K562 (cell line): ENCODE data around the gene NEDD4L. TPM values are rescaled to one million over a fixed set of nuclear protein-coding genes. Genes with fewer than 3 reads are reported as not detected.

Experiments used
- ATAC-seq: fragments of 200-7000 bp; cut with Tn5 transposase; 3 replicates; pipeline ENCODE4 v1.9.1; 2020; ENCODE audit warnings: moderate library complexity
- BruUV-seq: library from RNA; stranded (reverse); fragments of 400-500 nt; replicated peaks from 2 replicates; lab custom pipeline; 2021; lab: Mats Ljungman, UMichigan
- CTCF ChIA-PET: fragments of 300-600 bp; formaldehyde crosslinking; extraction: SDS; loops from one replicate; lab custom pipeline; 2021; ENCODE audit warnings: low intra/inter-chr PET ratio; lab: Yijun Ruan, JAX
- POLR2A ChIA-PET: fragments of 300-600, 350-650 bp; sonication (Branson Sonifier 250); formaldehyde crosslinking; extraction: SDS; loops from one replicate; lab custom pipeline; 2021; ENCODE audit warnings: antibody characterized with exemption, inconsistent platforms; lab: Yijun Ruan, JAX
- DNase-seq, 4 experiments: peaks; one replicate each; pipeline versions ENCODE4 v3.0.0 to v3.0.0-alpha.2; 2011 to 2018; ENCODE audit warnings: low spot score in 3 of 4, mixed read lengths in 3 of 4; ENCODE audit errors: extremely low read depth in 1 of 4
- FAIRE-seq: peaks from 2 replicates; lab custom pipeline; 2011; peaks lifted over from hg19 to GRCh38; lab: Jason Lieb, UNC
- H2AFZ ChIP-seq: 2 replicates; pipeline ENCODE4 v1.6.0; 2011; ENCODE audit warnings: low read depth, low read length, control low read depth, inconsistent platforms
- H3K27ac ChIP-seq: fragments of 200-600 bp; 3 replicates; pipeline ENCODE4 v1.8.0; 2011; ENCODE audit warnings: low read depth, mild to moderate bottlenecking, control low read depth, inconsistent platforms, low read length, moderate library complexity, mixed read lengths; ENCODE audit errors: extremely low read depth
- H3K27me3 ChIP-seq, 2 experiments: fragments of 300-600 bp in 1 of 2; 2 replicates in 1 of 2; 3 replicates in 1 of 2; pipeline versions ENCODE4 v1.6.0 to v1.8.0; 2011; ENCODE audit warnings: inconsistent platforms in 2 of 2, low read length in 2 of 2, mild to moderate bottlenecking in 1 of 2, mixed read lengths in 1 of 2, moderate library complexity in 1 of 2; ENCODE audit not compliant: control insufficient read depth in 2 of 2, insufficient read depth in 2 of 2
- H3K36me3 ChIP-seq: fragments of 300-600 bp; 3 replicates; pipeline ENCODE4 v1.8.0; 2011; ENCODE audit warnings: mild to moderate bottlenecking, low read length, inconsistent platforms; ENCODE audit not compliant: control insufficient read depth, insufficient read depth
- H3K4me1 ChIP-seq, 2 experiments: fragments of 200-600 bp in 1 of 2; replicated peaks in 1 of 2; 2 replicates in 1 of 2; 3 replicates in 1 of 2; pipeline versions ENCODE4 v1.5.1 to v1.8.0; 2011; ENCODE audit warnings: inconsistent platforms in 2 of 2, low read length in 2 of 2, mild to moderate bottlenecking in 1 of 2, mixed read lengths in 1 of 2, moderate library complexity in 1 of 2; ENCODE audit not compliant: control insufficient read depth in 2 of 2, insufficient read depth in 2 of 2
- H3K4me2 ChIP-seq: 2 replicates; pipeline ENCODE4 v1.6.1; 2011; ENCODE audit warnings: low read length, control low read depth, inconsistent platforms, mixed read lengths; ENCODE audit not compliant: insufficient read depth
- H3K4me3 ChIP-seq: fragments of 200-600 bp; sonication (generic), shearing (Covaris generic); 2 replicates; pipeline ENCODE4 v1.5.1; 2016; ENCODE audit warnings: control low read depth, inconsistent platforms
- H3K79me2 ChIP-seq: fragments of 200-600 bp; 3 replicates; pipeline ENCODE4 v1.8.0; 2011; ENCODE audit warnings: low read length, inconsistent platforms; ENCODE audit not compliant: control insufficient read depth, insufficient read depth
- H3K9ac ChIP-seq, 2 experiments: 2 replicates each; pipeline versions ENCODE4 v1.6.0 to v1.6.1; 2011; ENCODE audit warnings: low read depth in 2 of 2, low read length in 2 of 2, control low read depth in 1 of 2, inconsistent platforms in 1 of 2, mild to moderate bottlenecking in 1 of 2, mixed read lengths in 1 of 2; ENCODE audit not compliant: insufficient read depth in 1 of 2
- H3K9me1 ChIP-seq: one replicate; pipeline ENCODE4 v1.6.0; 2011; ENCODE audit warnings: inconsistent platforms, mild to moderate bottlenecking, low read length, moderate library complexity; ENCODE audit not compliant: control insufficient read depth, insufficient read depth
- H3K9me3 ChIP-seq: replicated peaks from 2 replicates; pipeline ENCODE4 v1.5.1; 2011; ENCODE audit warnings: low read depth, low read length, inconsistent platforms; ENCODE audit not compliant: control insufficient read depth, insufficient read depth
- H4K20me1 ChIP-seq: replicated peaks from 2 replicates; pipeline ENCODE4 v1.6.1; 2011; ENCODE audit warnings: low read length, inconsistent platforms, mixed read lengths; ENCODE audit not compliant: control insufficient read depth, insufficient read depth
- CREB5 ChIP-seq: fragments of 250-450 bp; sonication (Bioruptor Pico); IDR thresholded peaks from 2 replicates; pipeline ENCODE4 v1.5.0; 2020; ENCODE audit warnings: mild to moderate bottlenecking
- ELF1 ChIP-seq: fragments of 200-800 bp; sonication (Bioruptor generic); IDR thresholded peaks from 2 replicates; pipeline ENCODE4 v1.6.1; 2016; ENCODE audit warnings: missing genetic modification characterization, missing compliant biosample characterization
- ELF4 ChIP-seq: fragments of 450-650 bp; formaldehyde crosslinking; IDR thresholded peaks from 2 replicates; pipeline ENCODE4 v1.4.0; 2022; ENCODE audit warnings: missing genetic modification characterization
- HOMEZ ChIP-seq: fragments of 250-450 bp; sonication (Bioruptor Pico); IDR thresholded peaks from 2 replicates; pipeline ENCODE4 v1.4.0; 2020; ENCODE audit warnings: mild to moderate bottlenecking, moderate library complexity
- SAFB ChIP-seq: fragments of 200-400 bp; formaldehyde crosslinking; IDR thresholded peaks from 2 replicates; pipeline ENCODE4 v1.6.1; 2017; ENCODE audit warnings: low read depth, low read length, borderline replicate concordance
- TBP ChIP-seq: optimal IDR thresholded peaks from 2 replicates; pipeline ENCODE3; 2011; ENCODE audit warnings: low read depth, low read length, improper control_type of control experiment
- ZNF232 ChIP-seq: sonication (generic); formaldehyde crosslinking; IDR thresholded peaks from 2 replicates; pipeline ENCODE4 v1.8.0; 2022; ENCODE audit warnings: mild to moderate bottlenecking, missing genetic modification reagents
- ZNF507 ChIP-seq: conservative IDR thresholded peaks from 2 replicates; pipeline ENCODE4 v1.6.1; 2017; ENCODE audit warnings: missing genetic modification characterization, missing compliant biosample characterization
- ZNF764 ChIP-seq: fragments of 250-450 bp; sonication (Bioruptor Pico); IDR thresholded peaks from 2 replicates; pipeline ENCODE4 v1.4.0; 2020; ENCODE audit warnings: low read depth, mild to moderate bottlenecking, moderate library complexity
- WGBS: fragments of 100-300 bp; shearing (Covaris generic); methylation state at CpG from one replicate; pipeline ENCODE4 v1.1.6; 2016; ENCODE audit warnings: low coverage, mixed read lengths; ENCODE audit not compliant: insufficient coverage; ENCODE audit errors: missing lambda C conversion rate; 5-methylcytosine and 5-hydroxymethylcytosine counted together
- in situ Hi-C: fragments of 300-500 bp; cut with MboI; formaldehyde crosslinking; loops from 4 replicates; pipeline ENCODE4 v1.15.0; 2018; ENCODE audit warnings: inconsistent platforms, mixed read lengths
- intact Hi-C: fragments of 100-400 bp; cut with micrococcal nuclease; formaldehyde crosslinking; loops from 2 replicates; pipeline ENCODE4 v1.14.2; 2022
- polyA plus RNA-seq, 8 experiments: library from polyadenylated mRNA; depleted of rRNA in 4 of 8; stranded (reverse) in 5 of 8; unstranded in 3 of 8; fragments of >200 nt; fragmentation: Nextera tagmentation in 2 of 8; fragmentation: Illumina TruSeq in 1 of 8; extraction: Ambion mirVana in 2 of 8; extraction: Trizol in 1 of 8; gene quantifications; 2 replicates each; pipeline versions ENCODE4 v1.2.1 to v1.2.3, GENCODE V29; 2011 to 2014; ENCODE audit warnings: inconsistent platforms in 1 of 8, missing spikeins in 1 of 8
- total RNA-seq, 7 experiments: library from RNA; depleted of rRNA in 6 of 7; stranded (reverse); fragments of >200 nt in 6 of 7; fragmentation: Illumina TruSeq in 2 of 7; extraction: Trizol in 2 of 7; gene quantifications; 2 replicates each; pipeline versions ENCODE4 v1.2.1 to v1.2.3, GENCODE V29; 2011 to 2021; ENCODE audit warnings: low replicate concordance in 1 of 7
- TF ChIP-seq, protein P1 (sequence below): sonication (generic); IDR thresholded peaks from 2 replicates; pipeline ENCODE4 v1.6.1; 2016
- TF ChIP-seq, protein P2 (sequence below): fragments of 250-450 bp; sonication (Bioruptor Pico); IDR thresholded peaks from 2 replicates; pipeline ENCODE4 v1.4.0; 2020; ENCODE audit warnings: mild to moderate bottlenecking

NEDD4L gene
- total and polyA plus RNA-seq, 9 of the 15 experiments (the other 6 are each of a cell fraction or from before 2014, with no cell fraction given): 8.1 to 33.4 (median 19.9) TPM

DNA sequence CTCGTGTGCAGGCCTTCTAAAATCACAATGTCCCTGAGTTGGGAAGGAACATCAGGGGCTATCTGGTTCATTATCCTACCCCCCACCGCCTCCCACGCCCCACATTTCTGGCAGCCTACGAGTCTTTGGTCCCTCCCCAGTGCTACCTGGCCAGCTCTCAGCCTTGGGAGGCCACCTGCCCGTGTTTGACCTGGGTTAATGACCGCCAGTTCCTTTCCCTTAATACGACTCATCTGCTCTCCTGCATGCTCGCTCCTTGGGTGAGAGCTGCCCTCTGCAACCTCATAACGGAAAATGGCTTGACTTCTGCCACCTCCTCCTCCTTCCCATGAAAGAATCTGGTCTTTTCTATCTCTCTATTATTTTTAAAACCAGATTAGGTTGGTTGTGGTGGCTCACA lies 112.5 kb downstream of the NEDD4L start:
- ChIA-PET CTCF (no interaction called here), POLR2A (no interaction called here)
- H2AFZ ChIP-seq: no peak overlapping the region
- H3K79me2 ChIP-seq: 0 out of 3 replicates have a peak, but pooled peaks cover 1% of the 10 kb centered on the region
- H3K9me3 ChIP-seq: no peaks in the 10 kb centered on the region
- ATAC-seq (no peak), FAIRE-seq (no peak), DNase-seq (no peak)
- H3K9ac ChIP-seq: no peak overlapping the region
- 39% methylated on average over 9 of the region's 9 CpGs for WGBS
- no peaks in the 10 kb centered on the region for H4K20me1 ChIP-seq
- H3K4me3 ChIP-seq: no peak overlapping the region
- H3K27ac ChIP-seq: no peak overlapping the region
- no TSS peak for BruUV-seq
- H3K27me3 ChIP-seq: no peaks in the 10 kb centered on the region
- intact Hi-C loops: no loop called here
- peaks cover 0 to 10% of the 10 kb centered on the region in 2 experiments; a peak in 3 of 5 replicates for H3K4me1 ChIP-seq
- H3K36me3 ChIP-seq: no peaks in the 10 kb centered on the region
- no peaks in the 10 kb centered on the region for H3K9me1 ChIP-seq
- TF ChIP-seq ELF1 (tag) (no peak), ZNF507 (tag) (no peak), ZNF764 (CRISPR knock-in tag) (no peak)
- H3K4me2 ChIP-seq: no peak overlapping the region
- in situ Hi-C loops: no loop called here

GRCh38 chr18:58157237-58157636 lies 113.2 kb downstream of the NEDD4L start:
- FAIRE-seq: no peak
- in situ Hi-C loops: no loop called here
- TF ChIP-seq, protein P1, sequence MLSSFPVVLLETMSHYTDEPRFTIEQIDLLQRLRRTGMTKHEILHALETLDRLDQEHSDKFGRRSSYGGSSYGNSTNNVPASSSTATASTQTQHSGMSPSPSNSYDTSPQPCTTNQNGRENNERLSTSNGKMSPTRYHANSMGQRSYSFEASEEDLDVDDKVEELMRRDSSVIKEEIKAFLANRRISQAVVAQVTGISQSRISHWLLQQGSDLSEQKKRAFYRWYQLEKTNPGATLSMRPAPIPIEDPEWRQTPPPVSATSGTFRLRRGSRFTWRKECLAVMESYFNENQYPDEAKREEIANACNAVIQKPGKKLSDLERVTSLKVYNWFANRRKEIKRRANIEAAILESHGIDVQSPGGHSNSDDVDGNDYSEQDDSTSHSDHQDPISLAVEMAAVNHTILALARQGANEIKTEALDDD: no peak
- no peak for TF ChIP-seq HOMEZ
- TF ChIP-seq TBP: no peak
- TF ChIP-seq CREB5: no peak
- TF ChIP-seq, protein P2, sequence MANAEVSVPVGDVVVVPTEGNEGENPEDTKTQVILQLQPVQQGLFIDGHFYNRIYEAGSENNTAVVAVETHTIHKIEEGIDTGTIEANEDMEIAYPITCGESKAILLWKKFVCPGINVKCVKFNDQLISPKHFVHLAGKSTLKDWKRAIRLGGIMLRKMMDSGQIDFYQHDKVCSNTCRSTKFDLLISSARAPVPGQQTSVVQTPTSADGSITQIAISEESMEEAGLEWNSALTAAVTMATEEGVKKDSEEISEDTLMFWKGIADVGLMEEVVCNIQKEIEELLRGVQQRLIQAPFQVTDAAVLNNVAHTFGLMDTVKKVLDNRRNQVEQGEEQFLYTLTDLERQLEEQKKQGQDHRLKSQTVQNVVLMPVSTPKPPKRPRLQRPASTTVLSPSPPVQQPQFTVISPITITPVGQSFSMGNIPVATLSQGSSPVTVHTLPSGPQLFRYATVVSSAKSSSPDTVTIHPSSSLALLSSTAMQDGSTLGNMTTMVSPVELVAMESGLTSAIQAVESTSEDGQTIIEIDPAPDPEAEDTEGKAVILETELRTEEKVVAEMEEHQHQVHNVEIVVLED (CRISPR knock-in tag): no peak
- TF ChIP-seq ELF4 (CRISPR knock-in tag): no peak
- no peak for TF ChIP-seq ZNF232 (CRISPR knock-in tag)
- TF ChIP-seq SAFB: no peak

More at GRCh38 chr18:58157237-58157636, 113.2 kb downstream of the NEDD4L start:
- Histone ChIP-seq H3K4me1 (peaks cover 0 to 11% of the 10 kb centered on the region in 2 experiments; a peak in 3 of 5 replicates), H4K20me1 (no peaks in the 10 kb centered on the region), H3K27me3 (no peaks in the 10 kb centered on the region), H3K9ac (no peak overlapping the region), H3K4me2 (no peak overlapping the region), H3K4me3 (no peak overlapping the region), H2AFZ (no peak overlapping the region), H3K36me3 (no peaks in the 10 kb centered on the region), H3K9me3 (no peaks in the 10 kb centered on the region), H3K9me1 (peaks cover 2% of the 10 kb centered on the region), H3K27ac (no peak overlapping the region), H3K79me2 (peaks cover 5% of the 10 kb centered on the region; the same call in 1 of the 3 replicates)
- no TSS peak for BruUV-seq
- no peak for ATAC-seq
- ChIA-PET CTCF (no interaction called here), POLR2A (interaction anchor here (0.6 kb wide), 1 partner anchor 419 kb away, joined by 3 read pairs; no protein-coding TSS in a partner anchor)
- 77% methylated on average over 3 of the region's 3 CpGs for WGBS
- no peak for DNase-seq
- intact Hi-C loops: no loop called here
